HG03139 (cell line): ENCODE measurements around the gene STX1B.
"Not testable (repeated sequence)": the region's sequence is repeated elsewhere in the genome, so short reads cannot be mapped to it uniquely, and the experiment has no call there.

Experiments
- ATAC-seq: cut with Tn5 transposase; IDR thresholded peaks from one replicate; pipeline ENCODE4 v1.9.1; 2021; ENCODE audit not compliant: unreplicated experiment

The STX1B gene

GRCh38 chr16:31010585-31011325 lies at the start of gene STX1B:
Gene STX1B (minus strand): TSS chr16:31010638. CDS start chr16:31010396, 242 bp downstream.
- ATAC-seq: no peak

GRCh38 chr16:31055613-31056012 lies 45.2 kb upstream of the STX1B start:
- no peak for ATAC-seq

- no peak for ATAC-seq
Measured at GRCh38 chr16:31052114-31052513, 41.7 kb upstream of the STX1B start.

GRCh38 chr16:31050280-31051030 lies 40.0 kb upstream of the STX1B start:
- no peak for ATAC-seq

- no peak for ATAC-seq
Measured at GRCh38 chr16:31043898-31044481, 33.6 kb upstream of the STX1B start.

GRCh38 chr16:31043352-31043751 lies 32.9 kb upstream of the STX1B start:
- ATAC-seq: no peak

- ATAC-seq: no peak
Measured at GRCh38 chr16:31042866-31043265, 32.4 kb upstream of the STX1B start.

GRCh38 chr16:31038993-31039392 lies 28.6 kb upstream of the STX1B start:
- no peak for ATAC-seq

GRCh38 chr16:31036691-31037090 lies 26.3 kb upstream of the STX1B start:
- no peak for ATAC-seq

GRCh38 chr16:31033709-31034492 lies 23.5 kb upstream of the STX1B start:
- peak; percentile 30 for ATAC-seq

GRCh38 chr16:31032736-31033708 lies 22.6 kb upstream of the STX1B start, which contains the start of gene STX4:
Gene STX4 (plus strand): TSS chr16:31033558. CDS start chr16:31033806, 248 bp downstream.
- peak; percentile 69 for ATAC-seq

GRCh38 chr16:31031276-31031675 lies 20.8 kb upstream of the STX1B start:
- no peak for ATAC-seq

GRCh38 chr16:31029272-31029671 lies 18.8 kb upstream of the STX1B start:
- ATAC-seq: no peak

GRCh38 chr16:31025339-31025738 lies 14.9 kb upstream of the STX1B start:
- ATAC-seq: no peak

GRCh38 chr16:31023627-31024226 lies 13.3 kb upstream of the STX1B start:
- no peak for ATAC-seq

- no peak for ATAC-seq
Measured at GRCh38 chr16:31023252-31023602, 12.8 kb upstream of the STX1B start.

- no peak for ATAC-seq
Measured at GRCh38 chr16:31022544-31023251, 12.3 kb upstream of the STX1B start.

- no peak for ATAC-seq
Measured at GRCh38 chr16:31020536-31020935, 10.1 kb upstream of the STX1B start.

GRCh38 chr16:31017756-31018155 lies 7.3 kb upstream of the STX1B start:
- ATAC-seq: not testable (repeated sequence)
